ENCODE data around the gene WRAP53.

WRAP53 gene

GRCh38 chr17:7750321-7750821 is 62.1 kb downstream of the WRAP53 start:
- TF ChIP-seq EGR1 (IDR thresholded peaks at IDR 0.05) (no peak), NFIC (IDR thresholded peaks at IDR 0.05) (0 out of 2 replicates have a peak, but pooled peaks have one; percentile 18), EP300 (IDR thresholded peaks at IDR 0.05; ENCODE audit: borderline replicate concordance) (no peak), ZBTB7A (IDR thresholded peaks at IDR 0.05; ENCODE audit: low read depth) (no peak)

Data from Ishikawa (cell line).